Heart left ventricle (tissue), 13 donors: ENCODE measurements around the gene PHKB.

Experiments used
- CTCF ChIP-seq, 12 donors: fragments of 200-600 bp; sonication (generic) in 4 of 12; IDR thresholded peaks; one replicate each; pipeline versions ENCODE4 v1.5.0 to v1.8.0; 2018 to 2022; ENCODE audit warnings: antibody characterized with exemption in 12 of 12, mild to moderate bottlenecking in 5 of 12
- POLR2A ChIP-seq, 2 donors: fragments of 450-650 bp; IDR thresholded peaks; one replicate each; pipeline ENCODE4 v1.6.1; 2017; ENCODE audit warnings: antibody characterized with exemption in 2 of 2, mild to moderate bottlenecking in 2 of 2, moderate library complexity in 2 of 2
- donor health status: ischemic (EF 13 %, LVEDD 7.1; RV severe dilation, severe dysfunction).
- donor health status: DM: no; HTN: yes; CAD: no.
- donor health status: DM: no; HTN: no; CAD: no.
- donor health status: ischemic (EF 25% LVEDD 6.9; RV normal size, moderate dysfunction).
- donor health status: ischemic (EF 25% LVEDD 5.7; RV mildly dilated, moderate dysfunction).
- donor health status: ischemic (EF 35%, LVEDD 5.7; RV mildly dilated, moderate dysfunction).
- donor health status: nonischemic (EF 11% LVEDD 7.7; RV severe dilation, severe dysfunction).
- donor health status: DM: yes; HTN: yes; CAD: no.
- donor health status: PGD.
- donor health status: ischemic (EF 29% LVEDD 5.4; RV normal size, mild dysfunction).
- donor health status: nonischemic (EF 23%, LVEDD 6.1; RV moderate dilation, normal function).

GRCh38 chr16:47480410-47480809 is 19.3 kb downstream of the PHKB start:
- TF ChIP-seq CTCF (IDR thresholded peaks at IDR 0.05), result no peak
- TF ChIP-seq POLR2A (IDR thresholded peaks at IDR 0.05), result no peak
